Activated effector memory CD4-positive, alpha-beta T cell treated with anti-CD3 and anti-CD28 coated beads, Interleukin-2, amount 50 U/mL, for 16 hours (primary cell): Measurements from ENCODE around the gene PIK3R3.

Experiments
- DNase-seq: peaks from one replicate; pipeline ENCODE4 v3.0.0-alpha.2; 2020

PIK3R3 gene

GRCh38 chr1:46153732-46154131 is 21.3 kb upstream of the PIK3R3 start:
- DNase-seq = no peak

- DNase-seq = no peak
Measured at GRCh38 chr1:46153228-46153627, 20.8 kb upstream of the PIK3R3 start.

GRCh38 chr1:46152016-46152415 is 19.6 kb upstream of the PIK3R3 start:
- DNase-seq = no peak

- DNase-seq = no peak
Measured at GRCh38 chr1:46150085-46150484, 17.7 kb upstream of the PIK3R3 start.

- no peak for DNase-seq
Measured at GRCh38 chr1:46148318-46148717, 15.9 kb upstream of the PIK3R3 start.

- no peak for DNase-seq
Measured at GRCh38 chr1:46137916-46138315, 5.5 kb upstream of the PIK3R3 start.

GRCh38 chr1:46136711-46137110 is 4.3 kb upstream of the PIK3R3 start:
- DNase-seq = no peak

- no peak for DNase-seq
Measured at GRCh38 chr1:46134660-46135331, 2.4 kb upstream of the PIK3R3 start.

- DNase-seq = no peak
Measured at GRCh38 chr1:46133781-46134350, 1.4 kb upstream of the PIK3R3 start.

- DNase-seq = no peak
Measured at GRCh38 chr1:46133181-46133658, 791 bp upstream of the PIK3R3 start.

GRCh38 chr1:46131712-46132528 is 509 bp downstream of the PIK3R3 start:
- peak; percentile 74 for DNase-seq

GRCh38 chr1:46131093-46131492 is 1.3 kb downstream of the PIK3R3 start:
- no peak for DNase-seq

- no peak for DNase-seq
Measured at GRCh38 chr1:46130606-46131005, 1.8 kb downstream of the PIK3R3 start.

GRCh38 chr1:46130121-46130520 is 2.3 kb downstream of the PIK3R3 start:
- DNase-seq = no peak

GRCh38 chr1:46128344-46128743 is 4.1 kb downstream of the PIK3R3 start:
- no peak for DNase-seq

- DNase-seq = no peak
Measured at GRCh38 chr1:46118856-46119255, 13.6 kb downstream of the PIK3R3 start.

- DNase-seq = no peak
Measured at GRCh38 chr1:46117810-46118494, 14.5 kb downstream of the PIK3R3 start.

- no peak for DNase-seq
Measured at GRCh38 chr1:46114925-46115603, 17.4 kb downstream of the PIK3R3 start.

GRCh38 chr1:46113948-46114347 is 18.5 kb downstream of the PIK3R3 start:
- no peak for DNase-seq

GRCh38 chr1:46112108-46112507 is 20.3 kb downstream of the PIK3R3 start:
- DNase-seq = no peak

- no peak for DNase-seq
Measured at GRCh38 chr1:46110521-46110920, 21.9 kb downstream of the PIK3R3 start.

- DNase-seq = no peak
Measured at GRCh38 chr1:46102769-46103476, 29.5 kb downstream of the PIK3R3 start.
